Motor neuron (in vitro differentiated cells): Measurements from ENCODE around the gene TPM4. TPM values are rescaled to one million over a fixed set of nuclear protein-coding genes. Genes with fewer than 3 reads are reported as not detected.
A peak's percentile ranks its signal among the peaks of the same experiment; 100 is the strongest.

Source experiments
- ATAC-seq, 8 experiments: fragments of 200-7000 bp; cut with Tn5 transposase; replicated peaks in 6 of 8; 2 replicates each; pipeline ENCODE4 v1.8.0; 2021; ENCODE audit warnings: mild to moderate bottlenecking in 8 of 8, moderate library complexity in 8 of 8
- H3K27ac ChIP-seq, 2 donors: fragments of 250-450 bp; sonication (Bioruptor Pico); 2 replicates each; pipeline ENCODE4 v1.9.0; 2021; ENCODE audit warnings: antibody characterized with exemption in 2 of 2, mild to moderate bottlenecking in 2 of 2, moderate library complexity in 1 of 2
- H3K4me1 ChIP-seq, 2 donors: fragments of 250-450 bp; sonication (Bioruptor Pico); replicated peaks in 1 of 2; 2 replicates each; pipeline ENCODE4 v1.6.1; 2021; ENCODE audit warnings: antibody characterized with exemption in 2 of 2, mild to moderate bottlenecking in 2 of 2, moderate library complexity in 1 of 2
- H3K4me3 ChIP-seq, 5 donors: fragments of 250-450 bp; sonication (Bioruptor Pico); 2 replicates each; pipeline ENCODE4 v1.9.0; 2021; ENCODE audit warnings: antibody characterized with exemption in 5 of 5, mild to moderate bottlenecking in 5 of 5, moderate library complexity in 4 of 5
- WGBS, 10 experiments: fragments of 450-650 bp; shearing (Covaris generic); methylation state at CpG; one replicate each; pipeline ENCODE4 v1.0.0; 2022; 5-methylcytosine and 5-hydroxymethylcytosine counted together
- in situ Hi-C, 9 experiments: fragments of 400-800 bp; cut with MboI; loops; one replicate each; pipeline ENCODE4 v1.15.0; 2021; ENCODE audit warnings: low sequenced_read_pairs in 9 of 9, low pct_unique_long_range_greater_than_20kb in 2 of 9; ENCODE audit not compliant: unreplicated experiment in 9 of 9
- total RNA-seq, 8 experiments: library from RNA; unstranded; fragments of 300-600 nt; gene quantifications; 2 replicates each; pipeline versions ENCODE4 v1.2.3 to v1.2.4, GENCODE V29; 2022

The TPM4 gene
- total RNA-seq, 8 experiments from 2014 or later, result 73.0 to 457 (median 228) TPM

DNA sequence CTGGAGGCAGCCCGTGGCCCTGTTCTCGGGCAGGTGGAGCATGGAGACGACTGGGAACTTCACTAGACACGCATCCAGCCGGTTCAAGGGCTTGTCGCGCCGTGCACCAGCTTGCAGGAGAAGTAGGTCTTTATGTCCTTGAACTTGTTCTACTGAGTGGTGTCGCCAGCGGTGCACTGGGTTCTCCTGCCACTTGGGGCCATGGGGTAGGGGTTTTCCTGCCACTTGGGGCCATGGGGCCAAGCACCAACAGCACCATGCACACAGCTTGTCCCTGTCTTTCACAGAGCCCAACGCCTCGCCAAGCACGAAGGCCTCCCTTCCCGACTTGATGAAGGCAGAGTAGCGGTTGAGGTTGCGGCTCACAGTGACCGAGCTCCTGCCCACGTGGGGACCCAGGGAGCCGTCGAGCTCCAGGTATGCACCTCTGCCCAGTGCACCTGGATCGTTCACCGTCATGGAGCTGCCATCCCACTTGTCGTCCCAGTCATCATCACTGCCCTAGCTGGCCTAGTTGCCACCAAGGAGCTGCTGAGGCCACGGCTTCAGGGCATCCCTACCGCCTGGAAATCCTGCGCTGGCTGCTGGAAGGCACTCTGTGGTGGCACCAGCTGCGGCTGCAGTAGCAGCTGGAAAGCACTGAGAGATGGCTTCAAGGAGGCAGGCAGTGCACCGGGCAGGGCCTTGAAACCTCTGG lies 40.5 kb upstream of the TPM4 start:
- 50 to 92% (median 72%) methylated on average over 2 to 10 of the region's 28 CpGs; no CpG with 5 or more reads in 4 of the 10 experiments for WGBS, 10 experiments
- in situ Hi-C loops, result loop anchor here in 5 of 9 experiments (25.0 kb wide), 1 partner anchor 152 kb away; the partner anchor contains the start of genes AP1M1 (in 5 of the 5) and FAM32A (in 5 of the 5)
- Histone ChIP-seq H3K4me3 (no peak overlapping the region), H3K27ac (no peak overlapping the region), H3K4me1 (no peaks in the 10 kb centered on the region)
- ATAC-seq, result no peak

GRCh38 chr19:16036397-16036925 lies 39.8 kb upstream of the TPM4 start:
- in situ Hi-C loops, result loop anchor here in 5 of 9 experiments (25.0 kb wide), 1 partner anchor 151 kb away; the partner anchor contains the start of genes AP1M1 (in 5 of the 5) and FAM32A (in 5 of the 5)
- H3K4me3 ChIP-seq, result no peak overlapping the region
- WGBS, 10 experiments, result 50 to 100% (median 75%) methylated on average over 1 to 2 of the region's 10 CpGs; no CpG with 5 or more reads in 5 of the 10 experiments
- H3K27ac ChIP-seq, result no peak overlapping the region
- no peaks in the 10 kb centered on the region for H3K4me1 ChIP-seq
- ATAC-seq, result no peak

GRCh38 chr19:16036941-16037340 lies 39.4 kb upstream of the TPM4 start:
- H3K4me3 ChIP-seq, result no peak overlapping the region
- no peak overlapping the region for H3K27ac ChIP-seq
- in situ Hi-C loops, result loop anchor here in 5 of 9 experiments (25.0 kb wide), 1 partner anchor 150 kb away; the partner anchor contains the start of genes AP1M1 (in 5 of the 5) and FAM32A (in 5 of the 5)
- no peaks in the 10 kb centered on the region for H3K4me1 ChIP-seq
- 40 to 100% (median 80%) methylated on average over 1 to 2 of the region's 11 CpGs; no CpG with 5 or more reads in 7 of the 10 experiments for WGBS, 10 experiments
- no peak for ATAC-seq

DNA sequence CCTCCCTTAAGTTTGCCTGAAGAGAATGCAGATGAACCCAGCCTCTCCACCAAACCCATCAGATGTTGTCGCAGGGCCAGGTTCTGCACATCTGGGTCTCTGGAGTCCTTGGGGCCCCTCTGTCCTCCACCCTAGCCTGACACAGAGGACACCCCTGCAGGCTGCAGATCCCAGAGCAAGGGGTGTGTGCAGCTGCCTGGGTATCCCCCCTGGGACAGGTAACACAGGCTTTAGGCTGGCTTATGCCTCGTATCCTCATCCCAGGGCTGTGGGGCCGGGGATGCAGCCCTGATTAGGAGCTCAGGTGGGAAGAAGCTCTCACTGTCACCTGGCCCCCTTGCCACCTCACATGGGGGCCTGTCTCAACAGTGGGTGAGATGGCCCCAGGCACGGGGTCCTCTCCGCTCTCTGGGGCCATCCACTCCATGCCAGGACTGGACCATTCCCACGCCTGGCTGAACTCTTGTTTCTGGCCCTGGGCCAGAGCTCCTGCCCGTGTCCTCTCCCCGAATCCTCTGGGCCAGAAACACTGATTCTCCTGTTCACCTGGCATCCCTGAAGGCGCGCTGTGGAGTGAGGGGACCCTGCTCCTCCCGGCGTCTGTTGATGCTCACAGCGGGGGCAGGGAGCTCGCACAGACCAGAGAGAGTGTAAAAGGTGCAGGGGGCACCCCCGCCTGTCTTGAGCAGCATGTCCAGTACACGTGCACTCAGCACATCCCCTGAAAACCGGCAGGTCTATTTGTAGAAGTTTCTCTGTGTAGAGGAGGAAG lies 38.7 kb upstream of the TPM4 start:
- no peaks in the 10 kb centered on the region for H3K4me1 ChIP-seq
- in situ Hi-C loops, result loop anchor here in 5 of 9 experiments (25.0 kb wide), 1 partner anchor 150 kb away; the partner anchor contains the start of genes AP1M1 (in 5 of the 5) and FAM32A (in 5 of the 5)
- no peak overlapping the region for H3K27ac ChIP-seq
- peak in 1 of 8 experiments; percentile 31 for ATAC-seq
- H3K4me3 ChIP-seq, result no peak overlapping the region
- WGBS, 10 experiments, result 17 to 100% (median 47%) methylated on average over 1 to 6 of the region's 17 CpGs; no CpG with 5 or more reads in 5 of the 10 experiments

GRCh38 chr19:16038196-16038695 lies 38.0 kb upstream of the TPM4 start:
- in situ Hi-C loops, result loop anchor here in 5 of 9 experiments (25.0 kb wide), 1 partner anchor 149 kb away; the partner anchor contains the start of genes AP1M1 (in 5 of the 5) and FAM32A (in 5 of the 5)
- H3K4me3 ChIP-seq, result no peak overlapping the region
- 40 to 74% (median 63%) methylated on average over 1 to 4 of the region's 5 CpGs; no CpG with 5 or more reads in 7 of the 10 experiments for WGBS, 10 experiments

DNA sequence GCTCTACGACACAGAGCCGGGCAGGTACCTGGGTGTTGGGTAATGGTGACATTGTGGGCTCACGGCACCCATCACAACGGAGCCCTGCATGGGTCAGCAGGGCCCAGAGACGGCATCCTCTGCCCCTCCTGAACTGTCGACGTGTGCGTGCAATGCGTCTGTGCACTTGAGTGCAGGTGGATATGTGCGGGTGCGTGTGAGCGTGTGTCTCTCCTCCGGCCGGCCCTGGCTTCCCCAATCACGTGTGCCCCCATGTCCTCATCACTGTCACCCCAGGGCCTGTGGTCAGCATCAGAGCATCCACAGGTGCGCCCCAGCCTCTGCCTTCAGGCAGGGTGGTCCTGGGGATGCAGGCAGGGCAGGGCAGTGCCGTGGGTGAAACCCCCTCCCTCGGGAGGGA lies 37.2 kb upstream of the TPM4 start:
- Histone ChIP-seq H3K4me3 (no peak overlapping the region), H3K27ac (no peak overlapping the region), H3K4me1 (no peaks in the 10 kb centered on the region)
- no peak for ATAC-seq
- WGBS, 10 experiments, result 0 to 100% (median 61%) methylated on average over 1 to 7 of the region's 18 CpGs; no CpG with 5 or more reads in 5 of the 10 experiments
- in situ Hi-C loops, result loop anchor here in 5 of 9 experiments (25.0 kb wide), 1 partner anchor 148 kb away; the partner anchor contains the start of genes AP1M1 (in 5 of the 5) and FAM32A (in 5 of the 5)

More at GRCh38 chr19:16038196-16038695, 38.0 kb upstream of the TPM4 start:
- Histone ChIP-seq H3K4me1 (no peaks in the 10 kb centered on the region), H3K27ac (no peak overlapping the region)
- ATAC-seq, result no peak

DNA sequence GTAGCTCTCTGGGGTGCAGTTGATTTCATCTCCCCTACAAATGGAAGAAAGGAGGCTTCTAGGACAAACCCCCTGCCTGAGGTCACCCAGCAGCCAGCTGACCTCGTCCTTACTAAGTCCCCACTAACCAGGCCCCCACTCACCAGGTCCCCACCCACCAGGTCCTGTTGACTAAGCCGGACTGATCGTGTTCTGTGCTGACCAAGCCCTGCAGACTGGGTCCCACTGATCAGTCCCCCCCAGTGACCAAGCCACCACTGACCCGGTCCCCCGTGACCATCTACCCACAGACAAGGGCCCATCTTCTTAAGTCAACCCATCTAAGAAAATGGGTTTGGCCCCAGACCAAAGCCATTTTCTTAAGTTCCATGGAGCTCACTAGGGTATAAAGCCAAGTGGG lies 36.8 kb upstream of the TPM4 start:
- H3K4me1 ChIP-seq, result no peaks in the 10 kb centered on the region
- no peak overlapping the region for H3K4me3 ChIP-seq
- no peak for ATAC-seq
- WGBS, 10 experiments, result 0 to 50% methylated on average over 1 of the region's 5 CpGs; no CpG with 5 or more reads in 8 of the 10 experiments
- in situ Hi-C loops, result loop anchor here in 5 of 9 experiments (25.0 kb wide), 1 partner anchor 148 kb away; the partner anchor contains the start of genes AP1M1 (in 5 of the 5) and FAM32A (in 5 of the 5)
- no peak overlapping the region for H3K27ac ChIP-seq

DNA sequence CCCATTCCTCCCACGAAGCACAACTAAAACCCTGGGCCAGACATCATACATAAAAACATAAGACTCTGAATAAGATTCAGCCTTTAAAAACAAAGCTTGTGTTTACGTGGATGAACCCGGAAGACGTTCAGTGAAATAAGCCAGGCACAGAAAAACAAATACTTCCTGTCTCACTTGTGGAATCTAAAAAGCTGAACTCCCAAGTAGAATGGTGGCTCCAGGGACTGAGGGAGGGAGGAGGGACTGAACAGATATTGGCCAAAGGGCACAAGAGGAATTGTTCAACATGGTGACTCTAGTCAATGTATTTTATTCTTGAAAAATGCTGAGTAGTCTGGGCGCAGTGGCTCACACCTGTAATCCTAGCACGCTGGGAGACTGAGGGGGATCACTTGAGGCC lies 35.7 kb upstream of the TPM4 start:
- no peak for ATAC-seq
- WGBS, 10 experiments, result 24 to 85% (median 47%) methylated on average over 3 to 6 of the region's 6 CpGs
- H3K4me3 ChIP-seq, result no peak overlapping the region
- no peaks in the 10 kb centered on the region for H3K4me1 ChIP-seq
- in situ Hi-C loops, result loop anchor here in 8 of 9 experiments (10.0 to 25.0 kb wide), 2 partner anchors 144 to 147 kb away; partner anchors contain the start of genes FAM32A (in 8 of the 8) and AP1M1 (in 5 of the 8)
- no peak overlapping the region for H3K27ac ChIP-seq

DNA sequence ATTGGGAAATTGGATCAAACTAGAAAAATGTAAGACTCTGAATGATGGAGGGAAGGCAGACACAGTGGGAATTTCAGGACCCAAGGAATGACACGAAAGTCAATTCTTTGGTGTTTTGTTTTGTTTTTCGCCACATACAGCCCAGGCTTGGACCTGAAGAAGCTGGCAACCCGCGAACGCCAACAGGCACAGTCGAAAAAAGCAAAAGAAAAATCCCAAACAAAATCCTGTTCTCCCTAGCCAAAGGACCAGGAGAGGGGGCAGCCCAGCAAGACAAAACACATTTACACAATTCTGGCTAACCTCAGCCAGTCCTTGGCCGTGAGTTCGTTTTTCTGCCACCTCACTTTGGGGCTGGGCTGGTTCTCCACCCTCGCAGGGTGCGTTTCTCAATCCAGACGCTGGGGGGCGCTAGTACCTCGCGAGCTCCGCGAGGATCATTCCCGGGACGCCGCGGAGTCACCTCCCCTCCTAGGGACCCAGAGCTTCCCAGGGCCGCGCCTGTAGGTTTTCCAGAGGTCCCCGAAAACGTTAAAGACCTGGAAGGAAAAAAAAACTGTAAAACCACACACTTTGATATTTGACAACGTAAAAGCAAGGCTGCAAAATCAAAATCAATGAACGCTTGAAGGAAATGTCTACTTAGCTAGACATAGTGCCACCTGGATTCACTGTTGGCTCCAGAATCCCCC lies 34.9 kb upstream of the TPM4 start:
- 0 to 30% (median 10%) methylated on average over 1 to 20 of the region's 26 CpGs for WGBS, 10 experiments
- ATAC-seq, result peak; percentile 71 to 99 (median 98)
- H3K27ac ChIP-seq, result no peak overlapping the region
- no peaks in the 10 kb centered on the region for H3K4me1 ChIP-seq
- H3K4me3 ChIP-seq, result no peak overlapping the region
- in situ Hi-C loops, result loop anchor here in 8 of 9 experiments (10.0 to 25.0 kb wide), 2 partner anchors 143 to 146 kb away; partner anchors contain the start of genes FAM32A (in 8 of the 8) and AP1M1 (in 5 of the 8)

GRCh38 chr19:16041991-16042386 lies 34.3 kb upstream of the TPM4 start:
- Histone ChIP-seq H3K27ac (no peak overlapping the region), H3K4me1 (no peaks in the 10 kb centered on the region), H3K4me3 (no peak overlapping the region)
- no peak for ATAC-seq
- in situ Hi-C loops, result loop anchor here in 8 of 9 experiments (10.0 to 25.0 kb wide), 2 partner anchors 143 to 145 kb away; partner anchors contain the start of genes FAM32A (in 8 of the 8) and AP1M1 (in 5 of the 8)
- 4 to 100% (median 54%) methylated on average over 1 to 6 of the region's 9 CpGs; no CpG with 5 or more reads in 1 of the 10 experiments for WGBS, 10 experiments

- ATAC-seq, result no peak
- no peak overlapping the region for H3K4me3 ChIP-seq
- H3K4me1 ChIP-seq, result no peaks in the 10 kb centered on the region
- 0 to 100% (median 51%) methylated on average over 1 to 4 of the region's 4 CpGs; no CpG with 5 or more reads in 2 of the 10 experiments for WGBS, 10 experiments
- no peak overlapping the region for H3K27ac ChIP-seq
- in situ Hi-C loops, result loop anchor here in 8 of 9 experiments (10.0 to 25.0 kb wide), 2 partner anchors 142 to 145 kb away; partner anchors contain the start of genes FAM32A (in 8 of the 8) and AP1M1 (in 5 of the 8)
These were observed 33.7 kb upstream of the TPM4 start for GRCh38 chr19:16042533-16043085.
